Cardiac fibroblast (primary cell): ENCODE results near the gene CANT1.

Experiments used
- DNase-seq, 2 donors: peaks; one replicate each; pipeline versions ENCODE4 v3.0.0 to v3.0.0-alpha.2; 2010; ENCODE audit warnings: low read depth in 2 of 2
- H3K4me3 ChIP-seq, 2 donors: replicated peaks in 1 of 2; 1 replicate in 1 of 2; 2 replicates in 1 of 2; pipeline ENCODE4 v1.5.1; 2011; ENCODE audit warnings: low read depth in 2 of 2, low read length in 2 of 2, mild to moderate bottlenecking in 2 of 2, moderate library complexity in 1 of 2
- CTCF ChIP-seq: IDR thresholded peaks from one replicate; pipeline ENCODE4 v1.5.1; 2011; ENCODE audit warnings: low read depth, mild to moderate bottlenecking, low read length, inconsistent platforms

The CANT1 gene

GRCh38 chr17:79038545-79039135, 29.1 kb upstream of the CANT1 start:
- DNase-seq, result peak; percentile 99
- no peak for TF ChIP-seq CTCF
- no peak overlapping the region for H3K4me3 ChIP-seq

- H3K4me3 ChIP-seq, result no peak overlapping the region
- DNase-seq, result peak; percentile 95
- no peak for TF ChIP-seq CTCF
Observed at GRCh38 chr17:79036596-79036995, 27.0 kb upstream of the CANT1 start.

- no peak for DNase-seq
- TF ChIP-seq CTCF, result no peak
- no peak overlapping the region for H3K4me3 ChIP-seq
Observed at GRCh38 chr17:79036181-79036580, 26.6 kb upstream of the CANT1 start.

- no peak for TF ChIP-seq CTCF
- DNase-seq, result no peak
- H3K4me3 ChIP-seq, result no peak overlapping the region
Observed at GRCh38 chr17:79035686-79036085, 26.1 kb upstream of the CANT1 start.

GRCh38 chr17:79034931-79035485, 25.4 kb upstream of the CANT1 start:
- no peak for DNase-seq
- TF ChIP-seq CTCF, result no peak
- H3K4me3 ChIP-seq, result no peak overlapping the region

- H3K4me3 ChIP-seq, result no peak overlapping the region
- no peak for TF ChIP-seq CTCF
- peak in 1 of 2 donors; percentile 72 for DNase-seq
Observed at GRCh38 chr17:79033741-79034501, 24.4 kb upstream of the CANT1 start.
